IMR-90 (cell line): ENCODE results near the gene WWC1. TPM values are rescaled to one million over a fixed set of nuclear protein-coding genes. Genes with fewer than 3 reads are reported as not detected.

Source experiments
- ATAC-seq: fragments of 200-7000 bp; cut with Tn5 transposase; 2 replicates; pipeline ENCODE4 v1.9.1; 2020; ENCODE audit warnings: low read depth, mild to moderate bottlenecking, moderate library complexity
- BruUV-seq: library from RNA; stranded (reverse); fragments of 400-500 nt; replicated peaks from 2 replicates; lab custom pipeline; 2021; lab: Mats Ljungman, UMichigan
- CTCF ChIA-PET: fragments of 300-600 bp; formaldehyde crosslinking; extraction: SDS; loops from one replicate; lab custom pipeline; 2021; ENCODE audit warnings: antibody characterized with exemption; lab: Yijun Ruan, JAX
- POLR2A ChIA-PET: fragments of 300-600 bp; sonication (Branson Sonifier 250); formaldehyde crosslinking; loops from one replicate; lab custom pipeline; 2022; ENCODE audit warnings: antibody characterized with exemption; ENCODE audit not compliant: unreplicated experiment; lab: Charles Lee
- DNase-seq: peaks from one replicate; pipeline ENCODE4 v3.0.0; 2013
- H2AFZ ChIP-seq: replicated peaks from 2 replicates; pipeline ENCODE3; 2013; ENCODE audit warnings: low read length, mild to moderate bottlenecking; ENCODE audit not compliant: poor library complexity
- H2AK5ac ChIP-seq: 2 replicates; pipeline ENCODE4 v1.6.1; 2013; ENCODE audit warnings: low read depth, low read length, inconsistent platforms
- H2AK9ac ChIP-seq: replicated peaks from 2 replicates; pipeline ENCODE3; 2013; ENCODE audit warnings: mild to moderate bottlenecking, low read depth, low read length, moderate library complexity; ENCODE audit not compliant: poor library complexity
- H2BK120ac ChIP-seq: 2 replicates; pipeline ENCODE4 v1.6.1; 2013; ENCODE audit warnings: low read depth, low read length, inconsistent platforms
- H2BK15ac ChIP-seq: 3 replicates; pipeline ENCODE4 v1.6.1; 2013; ENCODE audit warnings: low read depth, low read length, inconsistent platforms
- H2BK20ac ChIP-seq: 2 replicates; pipeline ENCODE4 v1.6.1; 2013; ENCODE audit warnings: low read depth, mild to moderate bottlenecking, inconsistent platforms, low read length, moderate library complexity
- H2BK5ac ChIP-seq: 2 replicates; pipeline ENCODE4 v1.6.1; 2013; ENCODE audit warnings: mild to moderate bottlenecking, low read depth, low read length, inconsistent platforms; ENCODE audit not compliant: poor library complexity, severe bottlenecking
- H3K14ac ChIP-seq: replicated peaks from 2 replicates; pipeline ENCODE4 v1.6.1; 2013; ENCODE audit warnings: low read depth, low read length, inconsistent platforms
- H3K18ac ChIP-seq: 2 replicates; pipeline ENCODE4 v1.6.1; 2013; ENCODE audit warnings: low read depth, low read length, control low read depth
- H3K23ac ChIP-seq: 2 replicates; pipeline ENCODE4 v1.6.1; 2013; ENCODE audit warnings: low read depth, low read length, inconsistent platforms
- H3K27ac ChIP-seq: 2 replicates; pipeline ENCODE4 v1.5.1; 2013; ENCODE audit warnings: mild to moderate bottlenecking, control low read depth, low read length; ENCODE audit not compliant: insufficient read depth
- H3K27me3 ChIP-seq: 2 replicates; pipeline ENCODE4 v1.6.1; 2013; ENCODE audit warnings: low read length; ENCODE audit not compliant: control insufficient read depth, insufficient read depth
- H3K36me3 ChIP-seq: 2 replicates; pipeline ENCODE4 v1.6.1; 2013; ENCODE audit warnings: low read length, mixed read lengths; ENCODE audit not compliant: control insufficient read depth, insufficient read depth
- H3K4ac ChIP-seq: 2 replicates; pipeline ENCODE4 v1.6.1; 2013; ENCODE audit warnings: low read depth, low read length, inconsistent platforms
- H3K4me1 ChIP-seq: 2 replicates; pipeline ENCODE4 v1.6.1; 2013; ENCODE audit warnings: low read length, mixed read lengths; ENCODE audit not compliant: control insufficient read depth, insufficient read depth
- H3K4me2 ChIP-seq: 2 replicates; pipeline ENCODE4 v1.6.1; 2013; ENCODE audit warnings: low read depth, mild to moderate bottlenecking, control low read depth, low read length, moderate library complexity
- H3K4me3 ChIP-seq: 2 replicates; pipeline ENCODE4 v1.5.1; 2013; ENCODE audit warnings: low read depth, mild to moderate bottlenecking, control low read depth, low read length, moderate library complexity; ENCODE audit not compliant: insufficient read depth
- H3K56ac ChIP-seq: 2 replicates; pipeline ENCODE4 v1.6.1; 2013; ENCODE audit warnings: low read length, inconsistent platforms; ENCODE audit not compliant: insufficient read depth; ENCODE audit errors: extremely low read depth
- H3K79me1 ChIP-seq, 2 experiments: 2 replicates each; pipeline ENCODE4 v1.6.1; 2013; ENCODE audit warnings: low read length in 2 of 2, inconsistent platforms in 1 of 2, low read depth in 1 of 2
- H3K9ac ChIP-seq: 2 replicates; pipeline ENCODE4 v1.6.1; 2013; ENCODE audit warnings: low read depth, low read length, control low read depth
- H3K9me1 ChIP-seq: 2 replicates; pipeline ENCODE4 v1.6.1; 2013; ENCODE audit warnings: low read length, inconsistent platforms; ENCODE audit not compliant: insufficient read depth
- H3K9me3 ChIP-seq: 2 replicates; pipeline ENCODE4 v1.6.1; 2013; ENCODE audit warnings: low read length; ENCODE audit not compliant: control insufficient read depth, insufficient read depth
- H4K20me1 ChIP-seq: 2 replicates; pipeline ENCODE4 v1.6.1; 2013; ENCODE audit warnings: low read length, inconsistent platforms; ENCODE audit not compliant: insufficient read depth
- H4K5ac ChIP-seq: 2 replicates; pipeline ENCODE4 v1.6.1; 2013; ENCODE audit warnings: mild to moderate bottlenecking, low read depth, low read length, control low read depth
- H4K8ac ChIP-seq, 2 experiments: 2 replicates each; pipeline ENCODE4 v1.6.1; 2013; ENCODE audit warnings: low read depth in 2 of 2, low read length in 2 of 2, control low read depth in 1 of 2, inconsistent platforms in 1 of 2
- H4K91ac ChIP-seq: 2 replicates; pipeline ENCODE4 v1.6.1; 2013; ENCODE audit warnings: low read depth, low read length, inconsistent platforms; ENCODE audit not compliant: insufficient read depth
- CEBPB ChIP-seq: IDR thresholded peaks from 2 replicates; pipeline ENCODE4 v1.6.1; 2012; ENCODE audit warnings: low read depth, low read length, improper control_type of control experiment
- NFE2L2 ChIP-seq: fragments of 150-350 bp; IDR thresholded peaks from 2 replicates; pipeline ENCODE4 v1.6.1; 2016; ENCODE audit warnings: low read depth, mild to moderate bottlenecking, low read length
- RCOR1 ChIP-seq: IDR thresholded peaks from 2 replicates; pipeline ENCODE4 v1.6.1; 2012; ENCODE audit warnings: mild to moderate bottlenecking, low read length, improper control_type of control experiment; ENCODE audit not compliant: insufficient replicate concordance
- WGBS, 2 experiments: methylation state at CpG; one replicate each; pipeline versions ENCODE4 v1.1.5 to v1.1.7; 2013; ENCODE audit warnings: missing lambda C conversion rate in 2 of 2; ENCODE audit not compliant: insufficient read length in 1 of 2; ENCODE audit errors: extremely low coverage in 2 of 2; 5-methylcytosine and 5-hydroxymethylcytosine counted together
- dilution Hi-C: fragments of 300-500 bp; cut with HindIII; formaldehyde crosslinking; loops from one replicate; pipeline ENCODE4 v1.14.3; 2018; ENCODE audit warnings: low sequenced_read_pairs; ENCODE audit not compliant: unreplicated experiment
- in situ Hi-C: fragments of 300-500 bp; cut with MboI; formaldehyde crosslinking; loops from 3 replicates; pipeline ENCODE4 v1.14.3; 2019; ENCODE audit warnings: low sequenced_read_pairs, inconsistent platforms, mixed read lengths
- intact Hi-C: fragments of 100-400 bp; cut with micrococcal nuclease; formaldehyde crosslinking; loops from 2 replicates; pipeline ENCODE4 v1.10.0; 2022
- polyA plus RNA-seq, 3 experiments: library from polyadenylated mRNA; depleted of rRNA; stranded (reverse); fragments of >200 nt; gene quantifications; 2 replicates each; pipeline ENCODE4 v1.2.3, GENCODE V29; 2012; ENCODE audit warnings: low replicate concordance in 1 of 3
- total RNA-seq: library from RNA; depleted of rRNA; stranded (reverse); fragments of >200 nt; gene quantifications from 2 replicates; pipeline ENCODE4 v1.2.3, GENCODE V29; 2012

WWC1 gene
- total and polyA plus RNA-seq, 2 of the 4 experiments (the other 2 are of a cell fraction) = 9.1 to 10.3 TPM

DNA sequence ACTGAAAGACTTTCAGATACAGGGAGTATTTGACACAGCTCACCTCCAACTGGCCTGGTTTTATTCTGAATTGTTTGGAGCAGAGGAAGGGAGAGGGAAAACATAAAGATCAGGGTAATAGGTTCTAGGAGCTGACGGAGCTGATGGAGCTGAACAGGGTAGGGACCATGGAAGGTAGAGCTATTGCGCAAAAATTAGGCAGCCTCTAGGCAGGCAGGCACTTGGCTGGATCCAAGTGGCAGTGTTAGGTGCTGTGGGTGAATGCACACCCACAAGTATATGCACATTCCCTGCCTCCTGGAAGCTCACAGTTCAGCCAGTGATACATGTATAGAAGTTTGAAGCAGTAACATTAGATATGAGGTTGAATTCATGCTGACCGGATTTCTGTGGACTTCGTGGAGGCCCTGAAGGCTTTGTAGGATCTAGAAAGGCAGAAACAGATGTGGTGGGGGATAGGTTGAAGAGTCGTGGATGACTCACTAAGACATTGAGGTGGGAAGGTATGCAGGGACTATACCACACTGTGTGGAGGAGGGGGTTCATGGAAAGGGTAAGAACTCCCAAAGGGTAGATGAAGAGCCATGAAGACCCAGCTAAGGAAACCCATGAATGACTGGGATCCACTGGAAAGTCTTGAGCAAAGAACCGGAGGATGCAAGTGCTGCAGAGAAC lies 50.8 kb downstream of the WWC1 start:
- BruUV-seq = no TSS peak
- WGBS, 2 experiments = 90% methylated on average over 5 of the region's 6 CpGs; no CpG with 5 or more reads in 1 of the 2 experiments
- CTCF ChIA-PET = interaction anchor here (1.4 kb wide), 1 partner anchor 10 kb away, joined by 3 read pairs; no protein-coding TSS in a partner anchor

More for the DNA sequence above, 50.8 kb downstream of the WWC1 start:
- DNase-seq (peak; percentile 71), ATAC-seq (no peak; the same call in 1 of the 2 replicates)
- H3K9me1 ChIP-seq = peaks cover 6% of the 10 kb centered on the region; the same call in 1 of the 2 replicates
- no peak overlapping the region for H3K9ac ChIP-seq
- no peak overlapping the region for H4K5ac ChIP-seq
- no peak overlapping the region for H4K8ac ChIP-seq
- intact Hi-C loops (no loop called here), in situ Hi-C loops (no loop called here), dilution Hi-C loops (no loop called here)
- H3K56ac ChIP-seq = no peak overlapping the region
- no peak overlapping the region for H4K91ac ChIP-seq
- no peak overlapping the region for H2BK120ac ChIP-seq
- H3K27me3 ChIP-seq = no peaks in the 10 kb centered on the region
- H3K14ac ChIP-seq = 0 out of 2 replicates have a peak overlapping the region, but pooled peaks have one; percentile 19
- H3K79me1 ChIP-seq = peaks cover 5 to 10% of the 10 kb centered on the region in 2 experiments; a peak in 1 of 4 replicates
- TF ChIP-seq NFE2L2 (no peak), RCOR1 (no peak), CEBPB (peak; percentile 73)
- no peaks in the 10 kb centered on the region for H3K4me1 ChIP-seq
- POLR2A ChIA-PET = no interaction called here
- no peak overlapping the region for H2AK5ac ChIP-seq
- no peak overlapping the region for H3K23ac ChIP-seq
- H2BK5ac ChIP-seq = no peak overlapping the region
- H3K4me2 ChIP-seq = no peak overlapping the region
- H3K4me3 ChIP-seq = no peak overlapping the region
- no peaks in the 10 kb centered on the region for H4K20me1 ChIP-seq
- no peak overlapping the region for H2AK9ac ChIP-seq
- no peak overlapping the region for H2BK15ac ChIP-seq
- no peak overlapping the region for H2AFZ ChIP-seq
- H3K27ac ChIP-seq = no peak overlapping the region
- no peaks in the 10 kb centered on the region for H3K36me3 ChIP-seq
- H3K9me3 ChIP-seq = no peaks in the 10 kb centered on the region
- H3K4ac ChIP-seq = no peak overlapping the region
- no peak overlapping the region for H2BK20ac ChIP-seq
- no peak overlapping the region for H3K18ac ChIP-seq
